HG03045 (cell line): ENCODE data around the gene TFDP1.

Source experiments
- ATAC-seq: cut with Tn5 transposase; IDR thresholded peaks from one replicate; pipeline ENCODE4 v1.9.1; 2021; ENCODE audit warnings: mild to moderate bottlenecking, moderate library complexity; ENCODE audit not compliant: unreplicated experiment

TFDP1 gene

GRCh38 chr13:113660066-113660465 is 75.5 kb downstream of the TFDP1 start:
- no peak for ATAC-seq

GRCh38 chr13:113661509-113661908 is 77.0 kb downstream of the TFDP1 start:
- no peak for ATAC-seq

- ATAC-seq: no peak
Observed at GRCh38 chr13:113663934-113664333, 79.4 kb downstream of the TFDP1 start.

- no peak for ATAC-seq
Observed at GRCh38 chr13:113664751-113665596, 80.4 kb downstream of the TFDP1 start.

- no peak for ATAC-seq
Observed at GRCh38 chr13:113665597-113666328, 81.2 kb downstream of the TFDP1 start.

- ATAC-seq: no peak
Observed at GRCh38 chr13:113666329-113666670, 81.7 kb downstream of the TFDP1 start.

GRCh38 chr13:113666951-113667701 is 82.6 kb downstream of the TFDP1 start, which contains the start of gene GRK1:
TSS of gene GRK1 (plus strand) at chr13:113667219. CDS start at chr13:113667387, 168 bp downstream.
- ATAC-seq: no peak

GRCh38 chr13:113667771-113668490 is 83.4 kb downstream of the TFDP1 start:
- no peak for ATAC-seq

- no peak for ATAC-seq
Observed at GRCh38 chr13:113668491-113668971, 84.0 kb downstream of the TFDP1 start.

- ATAC-seq: no peak
Observed at GRCh38 chr13:113669231-113669754, 84.7 kb downstream of the TFDP1 start.

GRCh38 chr13:113669755-113670341 is 85.3 kb downstream of the TFDP1 start:
- ATAC-seq: no peak

GRCh38 chr13:113670541-113670940 is 86.0 kb downstream of the TFDP1 start:
- no peak for ATAC-seq

- ATAC-seq: no peak
Observed at GRCh38 chr13:113671066-113672001, 86.8 kb downstream of the TFDP1 start.

GRCh38 chr13:113672002-113672651 is 87.6 kb downstream of the TFDP1 start:
- ATAC-seq: no peak
